ENCODE measurements around the gene FAM107B. TPM values are rescaled to one million over a fixed set of nuclear protein-coding genes. Genes with fewer than 3 reads are reported as not detected.

The FAM107B gene
- total and polyA plus RNA-seq, 2 of the 8 experiments (the other 6 are each of a cell fraction or from before 2014, with no cell fraction given): 7.5 to 28.1 TPM

DNA sequence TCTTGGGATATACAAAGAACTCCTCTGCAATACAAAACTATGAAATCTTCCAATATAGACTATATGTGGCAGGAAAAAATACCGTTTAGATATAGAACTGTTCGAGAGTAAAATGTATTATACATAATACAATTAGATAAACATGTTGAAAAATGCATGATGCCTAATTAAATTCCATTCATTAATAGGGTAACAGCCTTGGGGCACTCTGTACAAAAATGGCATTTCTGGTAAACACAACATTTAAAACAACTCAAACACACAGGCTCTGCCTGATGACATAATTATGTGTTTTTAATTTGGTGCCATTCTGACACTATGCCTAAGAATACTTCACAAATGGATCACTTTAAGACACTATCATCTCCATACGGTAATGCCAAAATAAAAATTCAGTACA is 180.9 kb downstream of the FAM107B start:
- no peak overlapping the region for H4K8ac ChIP-seq (ENCODE audit: extremely low read depth, insufficient read depth, low read length)
- no peak overlapping the region for H2AK5ac ChIP-seq (ENCODE audit: low read depth, low read length)
- H2BK5ac ChIP-seq (ENCODE audit: low read depth, low read length): no peak overlapping the region
- ChIA-PET POLR2A (ENCODE audit: partially characterized antibody) (no interaction called here), CTCF (ENCODE audit: partially characterized antibody) (interaction anchor here (1.1 kb wide), 1 partner anchor 15 kb away, joined by 3 read pairs; no protein-coding TSS in a partner anchor)
- no peak overlapping the region for H3K23ac ChIP-seq (ENCODE audit: insufficient read length)
- H3K4ac ChIP-seq (replicated peaks; ENCODE audit: insufficient read length, low read depth, low read length): no peak overlapping the region
- no peaks in the 10 kb centered on the region for H3K9me3 ChIP-seq (ENCODE audit: insufficient read depth in 2 of 2, low read depth in 1 of 2, low read length in 1 of 2)
- H2BK20ac ChIP-seq (ENCODE audit: low read length): no peak overlapping the region
- no peak for DNase-seq (ENCODE audit: low read depth in 1 of 2, low spot score in 2 of 2)
- no peak overlapping the region for H2BK15ac ChIP-seq (ENCODE audit: low read length)
- 93% methylated on average over 3 of the region's 3 CpGs; no CpG with 5 or more reads in 1 of the 2 experiments for WGBS, 2 experiments (ENCODE audit: extremely low coverage in 1 of 2, insufficient coverage in 1 of 2, insufficient read length in 1 of 2, insufficient replicate concordance in 2 of 2, low coverage in 1 of 2, low lambda C conversion rate in 2 of 2, missing lambda C conversion rate in 1 of 2)
- no peak overlapping the region for H3K4me2 ChIP-seq (ENCODE audit: insufficient read depth in 1 of 2, low read depth in 2 of 2, low read length in 2 of 2)
- H2AFZ ChIP-seq (ENCODE audit: low read length): no peak overlapping the region
- H4K91ac ChIP-seq (replicated peaks; ENCODE audit: insufficient read length, low read length): no peak overlapping the region
- no peak overlapping the region for H2BK120ac ChIP-seq (replicated peaks; ENCODE audit: low read depth, low read length)
- no peak overlapping the region for H3K14ac ChIP-seq (ENCODE audit: insufficient read length)
- H3K9ac ChIP-seq (replicated peaks in 1 of 4; ENCODE audit: extremely low read depth in 1 of 4, low read depth in 3 of 4, low read length in 3 of 4): no peak overlapping the region
- H4K20me1 ChIP-seq (replicated peaks in 1 of 2; ENCODE audit: control insufficient read depth in 1 of 2, insufficient read depth in 2 of 2, low read length in 2 of 2): peaks cover 0 to 3% of the 10 kb centered on the region in 2 experiments
- no peaks in the 10 kb centered on the region; a peak in 1 of 7 replicates for H3K4me1 ChIP-seq (replicated peaks in 1 of 4; ENCODE audit: control insufficient read depth in 3 of 4, insufficient read depth in 4 of 4, low read length in 3 of 4)
- no peak for FAIRE-seq
- H3K23me2 ChIP-seq (ENCODE audit: low read depth, low read length): no peaks in the 10 kb centered on the region
- H3K18ac ChIP-seq (ENCODE audit: extremely low read depth, low read length): no peak overlapping the region
- peaks cover 0 to 31% of the 10 kb centered on the region in 2 experiments; a peak in 3 of 4 replicates for H3K79me2 ChIP-seq (ENCODE audit: control insufficient read depth in 1 of 2, insufficient read depth in 2 of 2, low read length in 2 of 2)
- no peaks in the 10 kb centered on the region for H3K27me3 ChIP-seq (replicated peaks in 1 of 4; ENCODE audit: control insufficient read depth in 3 of 4, extremely low read depth in 1 of 4, insufficient read depth in 3 of 4, low read length in 3 of 4)
- no peak overlapping the region for H3K56ac ChIP-seq (replicated peaks; ENCODE audit: insufficient read length, low read depth, low read length)
- H3K27ac ChIP-seq (ENCODE audit: low read depth, low read length): no peak overlapping the region
- H3K36me3 ChIP-seq (ENCODE audit: control insufficient read depth in 2 of 4, insufficient read depth in 4 of 4, low read length in 3 of 4): no peaks in the 10 kb centered on the region
- no peak overlapping the region for H3K4me3 ChIP-seq (ENCODE audit: extremely low read depth in 1 of 4, insufficient read depth in 2 of 4, low read depth in 3 of 4, low read length in 4 of 4)
- no peak overlapping the region for H2BK12ac ChIP-seq (ENCODE audit: low read depth, low read length)
- H3K79me1 ChIP-seq (ENCODE audit: low read depth, low read length): peaks cover 9% of the 10 kb centered on the region
- H4K5ac ChIP-seq (ENCODE audit: insufficient read length, low read depth, low read length): no peak overlapping the region
- TF ChIP-seq YY1 (IDR thresholded peaks at IDR 0.05; ENCODE audit: low read depth, low read length) (no peak), SIX5 (IDR thresholded peaks at IDR 0.05; ENCODE audit: low read depth, low read length) (no peak), PHF8 (conservative IDR thresholded peaks at IDR 0.05; ENCODE audit: low read depth, low read length) (no peak), EP300 (IDR thresholded peaks at IDR 0.05; ENCODE audit: borderline replicate concordance in 1 of 2, low read depth in 2 of 2, low read length in 2 of 2) (no peak), POU5F1 (IDR thresholded peaks at IDR 0.05; ENCODE audit: low read depth, low read length) (no peak), GABPA (IDR thresholded peaks at IDR 0.05; ENCODE audit: borderline replicate concordance, insufficient read depth, low read length) (no peak), CEBPB (IDR thresholded peaks at IDR 0.05; ENCODE audit: low read depth, low read length) (no peak), RNF2 (IDR thresholded peaks at IDR 0.05; ENCODE audit: borderline replicate concordance, low read depth, low read length, missing control alignments, poor library complexity, severe bottlenecking) (no peak), CBX5 (IDR thresholded peaks at IDR 0.05; ENCODE audit: low read depth, low read length) (no peak)
- TF ChIP-seq, protein P1, sequence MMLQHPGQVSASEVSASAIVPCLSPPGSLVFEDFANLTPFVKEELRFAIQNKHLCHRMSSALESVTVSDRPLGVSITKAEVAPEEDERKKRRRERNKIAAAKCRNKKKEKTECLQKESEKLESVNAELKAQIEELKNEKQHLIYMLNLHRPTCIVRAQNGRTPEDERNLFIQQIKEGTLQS (IDR thresholded peaks at IDR 0.05; ENCODE audit: insufficient read depth, low read depth, low read length): no peak
- TF ChIP-seq, protein P2, sequence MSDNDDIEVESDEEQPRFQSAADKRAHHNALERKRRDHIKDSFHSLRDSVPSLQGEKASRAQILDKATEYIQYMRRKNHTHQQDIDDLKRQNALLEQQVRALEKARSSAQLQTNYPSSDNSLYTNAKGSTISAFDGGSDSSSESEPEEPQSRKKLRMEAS (IDR thresholded peaks at IDR 0.05): no peak
- TF ChIP-seq, protein P3, sequence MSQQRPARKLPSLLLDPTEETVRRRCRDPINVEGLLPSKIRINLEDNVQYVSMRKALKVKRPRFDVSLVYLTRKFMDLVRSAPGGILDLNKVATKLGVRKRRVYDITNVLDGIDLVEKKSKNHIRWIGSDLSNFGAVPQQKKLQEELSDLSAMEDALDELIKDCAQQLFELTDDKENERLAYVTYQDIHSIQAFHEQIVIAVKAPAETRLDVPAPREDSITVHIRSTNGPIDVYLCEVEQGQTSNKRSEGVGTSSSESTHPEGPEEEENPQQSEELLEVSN (IDR thresholded peaks at IDR 0.05): no peak

Data from H1 (cell line).